GM10266 (cell line): ENCODE data around the gene NPHP4.

Experiments used
- DNase-seq: peaks from one replicate; pipeline ENCODE4 v3.0.0; 2012; ENCODE audit errors: extremely low spot score
- CTCF ChIP-seq: IDR thresholded peaks from 2 replicates; pipeline ENCODE4 v1.5.1; 2012; ENCODE audit warnings: mild to moderate bottlenecking, low read depth; ENCODE audit not compliant: control insufficient read depth, insufficient read depth; ENCODE audit errors: missing control alignments

NPHP4 gene

DNA sequence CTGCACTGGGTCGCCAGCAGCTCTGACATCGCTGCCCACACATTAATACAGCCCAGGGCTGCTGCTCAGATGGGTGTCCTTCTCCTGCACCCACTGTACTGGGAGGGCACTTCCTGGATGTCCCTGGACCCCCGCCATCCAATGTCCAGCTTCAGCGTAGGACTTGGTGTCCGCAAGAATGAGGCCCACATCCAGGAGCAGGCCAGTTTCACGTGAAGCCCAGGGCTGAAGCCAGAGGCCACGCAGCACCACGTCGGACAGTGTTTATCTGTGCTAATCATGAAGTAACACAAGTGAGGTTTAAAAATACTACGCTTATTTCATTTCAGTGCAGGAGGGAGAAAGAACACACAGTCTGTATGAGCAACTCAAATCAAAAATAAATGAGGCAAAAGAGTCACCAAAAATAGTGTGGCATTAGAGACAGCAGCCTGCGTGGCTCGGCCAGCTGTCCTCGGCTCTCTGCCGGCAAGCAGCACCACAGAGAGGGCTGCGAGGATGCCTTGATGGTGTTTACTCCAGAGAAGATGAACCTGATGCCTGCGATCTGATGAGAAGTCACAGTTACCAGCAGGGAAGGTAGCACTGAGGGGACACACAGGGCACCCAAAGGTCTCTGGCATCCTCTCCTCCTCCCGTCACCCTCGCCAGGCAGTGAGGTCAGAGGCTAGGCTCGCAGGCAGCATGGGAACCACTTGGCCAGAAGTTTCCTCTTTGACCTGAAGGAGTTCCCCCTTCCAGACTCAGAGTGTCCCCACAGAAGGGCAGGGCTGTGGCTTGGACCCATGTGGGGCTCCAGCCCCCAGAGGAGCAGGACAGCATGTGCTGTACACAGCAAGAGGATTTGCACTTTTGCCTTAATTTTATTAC, 22.1 kb upstream of the NPHP4 start:
- no peak for TF ChIP-seq CTCF
- no peak for DNase-seq

- TF ChIP-seq CTCF = no peak
- no peak for DNase-seq
Measured at GRCh38 chr1:6013491-6013890, 21.3 kb upstream of the NPHP4 start.

DNA sequence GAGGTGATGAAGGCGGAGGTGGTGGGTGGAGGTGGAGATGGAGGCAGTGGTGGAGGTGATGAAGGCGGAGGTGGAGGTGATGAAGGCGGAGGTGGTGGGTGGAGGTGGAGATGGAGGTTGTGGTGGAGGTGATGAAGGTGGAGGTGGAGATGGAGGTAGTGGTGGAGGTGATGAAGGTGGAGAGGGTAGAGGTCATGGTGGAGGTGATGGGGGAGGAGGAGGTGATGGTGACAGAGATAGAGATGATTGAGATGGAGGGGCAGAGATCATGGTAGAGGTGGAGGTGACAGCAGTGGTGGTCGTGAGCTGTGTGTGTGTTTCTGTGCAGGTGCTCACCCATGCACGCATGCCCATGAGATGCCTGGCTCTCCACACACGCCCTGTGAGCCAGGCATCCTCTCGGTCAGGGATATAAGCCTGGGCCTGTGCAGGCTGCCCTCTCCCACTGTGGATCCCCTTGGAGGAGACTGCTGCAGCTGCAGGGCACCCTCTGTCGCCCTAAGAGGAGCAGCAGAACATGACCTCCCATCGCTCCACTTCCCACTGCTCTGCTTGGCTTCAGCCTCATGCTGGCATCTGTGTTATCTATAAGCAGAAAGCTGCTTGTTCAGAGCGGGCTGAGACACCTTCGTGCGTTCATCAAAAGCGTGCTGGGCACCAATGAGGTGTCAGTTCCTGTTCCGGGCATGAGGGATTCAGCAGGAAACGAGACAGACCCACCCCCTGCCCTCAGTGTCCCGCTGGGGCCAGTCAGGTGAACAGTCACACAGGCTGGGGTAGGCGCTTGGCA, 20.5 kb upstream of the NPHP4 start:
- DNase-seq = no peak
- TF ChIP-seq CTCF = no peak

DNA sequence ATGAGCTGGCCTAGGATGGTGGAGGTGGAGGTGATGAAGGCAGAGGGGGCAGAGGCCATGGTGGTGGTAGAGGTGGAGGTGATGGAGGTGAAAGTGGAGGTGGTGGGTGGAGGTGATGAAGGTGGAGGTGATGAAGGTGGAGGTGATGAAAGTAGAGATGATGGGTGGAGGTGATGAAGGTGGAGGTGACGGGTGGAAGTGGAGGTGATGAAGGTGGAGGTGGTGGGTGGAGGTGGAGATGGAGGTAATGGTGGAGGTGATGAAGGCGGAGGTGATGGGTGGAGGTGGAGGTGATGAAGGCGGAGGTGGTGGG, 19.7 kb upstream of the NPHP4 start:
- DNase-seq = no peak
- TF ChIP-seq CTCF = no peak

DNA sequence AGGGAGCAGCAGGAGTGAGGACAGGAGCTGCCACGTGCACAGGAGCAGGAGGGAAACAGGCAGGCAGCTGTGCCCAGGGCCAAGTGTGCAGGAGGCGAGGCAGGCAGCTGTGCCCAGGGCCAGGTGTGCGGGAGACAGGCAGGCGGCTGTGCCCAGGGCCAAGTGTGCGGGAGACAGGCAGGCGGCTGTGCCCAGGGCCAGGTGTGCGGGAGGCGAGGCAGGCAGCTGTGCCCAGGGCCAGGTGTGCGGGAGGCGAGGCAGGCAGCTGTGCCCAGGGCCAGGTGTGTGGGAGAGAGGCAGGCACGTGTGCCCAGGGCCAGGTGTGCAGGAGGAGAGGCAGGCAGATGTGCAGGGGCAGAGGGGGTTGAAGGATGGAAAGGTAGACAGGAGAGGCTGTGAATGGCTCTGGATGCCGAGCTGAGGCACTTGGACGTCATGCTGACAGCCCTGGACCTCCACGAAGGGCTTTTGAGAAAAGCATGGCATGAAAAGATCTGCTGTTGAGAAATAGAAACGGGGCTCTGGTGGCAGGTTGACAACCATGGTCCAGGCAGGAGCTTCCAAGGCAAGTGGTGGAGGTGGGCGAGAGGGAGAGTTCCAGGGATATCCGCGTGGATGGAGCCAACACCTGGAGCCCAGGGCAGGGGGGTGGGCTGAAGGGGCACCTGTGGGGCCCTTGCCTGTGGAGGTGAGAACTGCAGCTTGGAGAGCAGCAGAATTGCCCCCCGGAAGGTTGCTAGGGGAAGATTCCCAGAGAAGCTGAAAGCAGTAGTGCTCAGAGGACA, 19.1 kb upstream of the NPHP4 start:
- DNase-seq = no peak
- TF ChIP-seq CTCF = no peak

GRCh38 chr1:6010554-6010953, 18.3 kb upstream of the NPHP4 start:
- TF ChIP-seq CTCF = no peak
- no peak for DNase-seq
